H9 (cell line): ENCODE measurements around the gene DAZAP2. TPM values are rescaled to one million over a fixed set of nuclear protein-coding genes. Genes with fewer than 3 reads are reported as not detected.

Source experiments
- DNase-seq: peaks from one replicate; pipeline ENCODE4 v3.0.0-alpha.2; 2017
- H2AFZ ChIP-seq: one replicate; pipeline ENCODE4 v1.6.1; 2013; ENCODE audit warnings: mild to moderate bottlenecking, low read length, control low read depth, moderate library complexity
- H2AK5ac ChIP-seq: 2 replicates; pipeline ENCODE4 v1.6.1; 2013; ENCODE audit warnings: low read length, control low read depth, mixed read lengths; ENCODE audit not compliant: insufficient read length
- H2BK120ac ChIP-seq: one replicate; pipeline ENCODE4 v1.6.1; 2013; ENCODE audit warnings: low read depth, mild to moderate bottlenecking, low read length, control low read depth, inconsistent platforms; ENCODE audit not compliant: poor library complexity, severe bottlenecking
- H2BK12ac ChIP-seq: 2 replicates; pipeline ENCODE4 v1.6.1; 2013; ENCODE audit warnings: low read length, control low read depth, mixed read lengths, low read depth; ENCODE audit not compliant: insufficient read length
- H2BK15ac ChIP-seq: 2 replicates; pipeline ENCODE4 v1.6.1; 2013; ENCODE audit warnings: low read depth, low read length, control low read depth
- H2BK20ac ChIP-seq: one replicate; pipeline ENCODE4 v1.6.1; 2013; ENCODE audit warnings: low read depth, mild to moderate bottlenecking, low read length, control low read depth, inconsistent platforms; ENCODE audit not compliant: poor library complexity, severe bottlenecking
- H2BK5ac ChIP-seq: 2 replicates; pipeline ENCODE4 v1.6.1; 2013; ENCODE audit warnings: low read length, control low read depth, mixed read lengths; ENCODE audit not compliant: insufficient read length
- H3K14ac ChIP-seq: 2 replicates; pipeline ENCODE4 v1.6.1; 2013; ENCODE audit warnings: low read length, control low read depth; ENCODE audit not compliant: insufficient read depth
- H3K18ac ChIP-seq: 2 replicates; pipeline ENCODE4 v1.6.1; 2013; ENCODE audit warnings: low read depth, mild to moderate bottlenecking, mixed read lengths, low read length, control low read depth; ENCODE audit not compliant: insufficient read length
- H3K23ac ChIP-seq: 2 replicates; pipeline ENCODE4 v1.6.1; 2013; ENCODE audit warnings: low read length, control low read depth, mixed read lengths, low read depth; ENCODE audit not compliant: insufficient read length
- H3K23me2 ChIP-seq: 2 replicates; pipeline ENCODE4 v1.6.1; 2013; ENCODE audit warnings: low read depth, mild to moderate bottlenecking, mixed read lengths, low read length, control low read depth; ENCODE audit not compliant: insufficient read length, poor library complexity, severe bottlenecking
- H3K27ac ChIP-seq: 2 replicates; pipeline ENCODE4 v1.5.1; 2013; ENCODE audit warnings: low read length, control low read depth, mixed read lengths, low read depth; ENCODE audit not compliant: insufficient read length
- H3K27me3 ChIP-seq: 2 replicates; pipeline ENCODE4 v1.6.1; 2013; ENCODE audit warnings: low read length, control low read depth, inconsistent platforms; ENCODE audit not compliant: insufficient read depth
- H3K4ac ChIP-seq: 2 replicates; pipeline ENCODE4 v1.6.1; 2013; ENCODE audit warnings: low read depth, mild to moderate bottlenecking, control low read depth, inconsistent platforms, low read length, moderate library complexity
- H3K4me1 ChIP-seq: 2 replicates; pipeline ENCODE4 v1.6.1; 2013; ENCODE audit warnings: low read length, control low read depth, inconsistent platforms; ENCODE audit not compliant: insufficient read depth
- H3K4me2 ChIP-seq: 2 replicates; pipeline ENCODE4 v1.6.1; 2013; ENCODE audit warnings: low read length, control low read depth, mixed read lengths; ENCODE audit not compliant: insufficient read length, insufficient read depth
- H3K56ac ChIP-seq: 2 replicates; pipeline ENCODE4 v1.6.1; 2013; ENCODE audit warnings: low read depth, mild to moderate bottlenecking, mixed read lengths, low read length, control low read depth; ENCODE audit not compliant: insufficient read length
- H3K79me1 ChIP-seq: 2 replicates; pipeline ENCODE4 v1.6.1; 2013; ENCODE audit warnings: low read depth, mild to moderate bottlenecking, moderate library complexity, low read length, control low read depth, inconsistent platforms; ENCODE audit not compliant: insufficient read depth, poor library complexity, severe bottlenecking
- H3K79me2 ChIP-seq: 2 replicates; pipeline ENCODE4 v1.6.1; 2013; ENCODE audit warnings: low read length, control low read depth, inconsistent platforms; ENCODE audit not compliant: insufficient read depth
- H3K9ac ChIP-seq: 2 replicates; pipeline ENCODE4 v1.6.1; 2013; ENCODE audit warnings: low read length, control low read depth, mixed read lengths; ENCODE audit not compliant: insufficient read length; ENCODE audit errors: extremely low read depth
- H3K9me3 ChIP-seq: one replicate; pipeline ENCODE4 v1.6.1; 2013; ENCODE audit warnings: low read depth, low read length, inconsistent platforms; ENCODE audit not compliant: control insufficient read depth
- H3T11ph ChIP-seq: one replicate; pipeline ENCODE4 v1.6.1; 2013; ENCODE audit warnings: mild to moderate bottlenecking, low read length, control low read depth, inconsistent platforms
- H4K20me1 ChIP-seq: one replicate; pipeline ENCODE4 v1.6.1; 2013; ENCODE audit not compliant: control insufficient read depth, insufficient read length, insufficient read depth
- H4K5ac ChIP-seq: 2 replicates; pipeline ENCODE4 v1.6.1; 2013; ENCODE audit warnings: low read depth, mild to moderate bottlenecking, mixed read lengths, low read length, control low read depth; ENCODE audit not compliant: insufficient read length
- H4K8ac ChIP-seq: replicated peaks from 2 replicates; pipeline ENCODE4 v1.6.1; 2013; ENCODE audit warnings: low read length, control low read depth, mixed read lengths, low read depth; ENCODE audit not compliant: insufficient read length
- H4K91ac ChIP-seq: 2 replicates; pipeline ENCODE4 v1.6.1; 2013; ENCODE audit warnings: low read depth, mild to moderate bottlenecking, moderate library complexity, mixed read lengths, low read length, control low read depth; ENCODE audit not compliant: insufficient read length
- H3K27ac Mint-ChIP-seq, 3 experiments: 2 replicates in 2 of 3; 3 replicates in 1 of 3; pipeline ENCODE4 v1.8.0; 2020 to 2021; ENCODE audit warnings: mixed read lengths in 3 of 3, mild to moderate bottlenecking in 1 of 3, moderate library complexity in 1 of 3
- H3K27me3 Mint-ChIP-seq: 2 replicates; pipeline ENCODE4 v1.8.0; 2021; ENCODE audit warnings: low read depth, mild to moderate bottlenecking, moderate library complexity, mixed read lengths
- H3K36me3 Mint-ChIP-seq, 3 experiments: 2 replicates in 2 of 3; 3 replicates in 1 of 3; pipeline ENCODE4 v1.8.0; 2020 to 2021; ENCODE audit warnings: low read depth in 3 of 3, mixed read lengths in 3 of 3; ENCODE audit not compliant: insufficient read depth in 1 of 3
- H3K4me1 Mint-ChIP-seq, 2 experiments: 2 replicates each; pipeline ENCODE4 v1.8.0; 2020; ENCODE audit warnings: mixed read lengths in 2 of 2
- H3K4me3 Mint-ChIP-seq, 2 experiments: 2 replicates in 1 of 2; 3 replicates in 1 of 2; pipeline ENCODE4 v1.8.0; 2020 to 2021; ENCODE audit warnings: mild to moderate bottlenecking in 2 of 2, mixed read lengths in 2 of 2, moderate library complexity in 1 of 2
- H3K9me3 Mint-ChIP-seq, 2 experiments: 2 replicates in 1 of 2; 3 replicates in 1 of 2; pipeline ENCODE4 v1.8.0; 2020; ENCODE audit warnings: mild to moderate bottlenecking in 2 of 2, mixed read lengths in 2 of 2, moderate library complexity in 1 of 2
- WGBS: extraction: QIAGEN DNeasy Blood & Tissue Kit; methylation state at CpG from one replicate; pipeline ENCODE4 v1.1.7; 2013; ENCODE audit warnings: missing lambda C conversion rate, low lambda C conversion rate, mixed read lengths; ENCODE audit not compliant: insufficient read length; ENCODE audit errors: extremely low coverage; 5-methylcytosine and 5-hydroxymethylcytosine counted together
- total RNA-seq: library from RNA; stranded (reverse); gene quantifications from 2 replicates; pipeline ENCODE4 v1.2.1, GENCODE V29; 2021
- TF ChIP-seq, protein P1 (sequence below): fragments of 200-600 bp; sonication (generic); conservative IDR thresholded peaks from 3 replicates; pipeline ENCODE4 v1.8.0; 2021; ENCODE audit warnings: antibody characterized with exemption, mild to moderate bottlenecking

DAZAP2 gene
- total RNA-seq, 1 experiment from 2014 or later: 23.6 TPM

DNA sequence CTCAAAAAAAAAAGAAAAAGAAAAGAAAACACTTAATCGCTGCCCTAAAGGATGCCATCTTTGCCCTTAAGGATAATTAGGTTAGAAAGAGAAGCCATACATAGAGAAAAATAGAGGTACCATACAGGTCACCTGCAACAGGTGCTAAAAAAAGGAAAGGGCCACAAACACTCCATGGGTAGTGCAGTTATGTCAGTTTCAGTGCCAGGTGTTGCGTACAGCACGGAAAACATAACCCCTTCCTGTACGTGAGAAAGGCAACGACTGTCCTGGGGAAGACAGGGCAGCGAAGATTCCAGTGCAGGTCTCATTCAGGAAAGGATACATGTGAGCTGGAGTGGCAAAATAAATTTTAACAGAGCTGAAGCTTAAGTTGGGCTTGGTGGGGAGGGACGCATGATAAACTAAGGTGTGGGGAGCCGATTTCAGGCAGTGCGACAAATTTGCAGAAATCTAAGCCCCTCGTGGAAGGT is 553 bp upstream of the DAZAP2 start:
- Histone ChIP-seq H4K91ac (no peak overlapping the region), H3K27ac (peak overlapping the region; percentile 55), H3K14ac (peak overlapping the region; percentile 9), H4K20me1 (no peaks in the 10 kb centered on the region), H2BK15ac (no peak overlapping the region), H3K79me1 (no peaks in the 10 kb centered on the region), H3K18ac (no peak overlapping the region), H2AFZ (peak overlapping the region; percentile 6), H3K9me3 (no peaks in the 10 kb centered on the region), H3K4me1 (peaks cover 2% of the 10 kb centered on the region; the same call in 1 of the 2 replicates), H2AK5ac (no peak overlapping the region), H3K56ac (no peak overlapping the region), H4K5ac (no peak overlapping the region), H4K8ac (no peak overlapping the region), H3K4ac (no peak overlapping the region), H3K4me2 (peak overlapping the region; percentile 78), H3K27me3 (no peaks in the 10 kb centered on the region), H3K79me2 (peaks cover 2% of the 10 kb centered on the region; the same call in 1 of the 2 replicates), H3T11ph (no peak overlapping the region), H2BK20ac (no peak overlapping the region), H3K23ac (no peak overlapping the region), H3K23me2 (peaks cover 4% of the 10 kb centered on the region), H2BK5ac (no peak overlapping the region), H3K9ac (peak overlapping the region; percentile 79), H2BK12ac (no peak overlapping the region), H2BK120ac (no peak overlapping the region)
- H3K27me3 Mint-ChIP-seq: no peaks in the 10 kb centered on the region
- TF ChIP-seq, protein P1, sequence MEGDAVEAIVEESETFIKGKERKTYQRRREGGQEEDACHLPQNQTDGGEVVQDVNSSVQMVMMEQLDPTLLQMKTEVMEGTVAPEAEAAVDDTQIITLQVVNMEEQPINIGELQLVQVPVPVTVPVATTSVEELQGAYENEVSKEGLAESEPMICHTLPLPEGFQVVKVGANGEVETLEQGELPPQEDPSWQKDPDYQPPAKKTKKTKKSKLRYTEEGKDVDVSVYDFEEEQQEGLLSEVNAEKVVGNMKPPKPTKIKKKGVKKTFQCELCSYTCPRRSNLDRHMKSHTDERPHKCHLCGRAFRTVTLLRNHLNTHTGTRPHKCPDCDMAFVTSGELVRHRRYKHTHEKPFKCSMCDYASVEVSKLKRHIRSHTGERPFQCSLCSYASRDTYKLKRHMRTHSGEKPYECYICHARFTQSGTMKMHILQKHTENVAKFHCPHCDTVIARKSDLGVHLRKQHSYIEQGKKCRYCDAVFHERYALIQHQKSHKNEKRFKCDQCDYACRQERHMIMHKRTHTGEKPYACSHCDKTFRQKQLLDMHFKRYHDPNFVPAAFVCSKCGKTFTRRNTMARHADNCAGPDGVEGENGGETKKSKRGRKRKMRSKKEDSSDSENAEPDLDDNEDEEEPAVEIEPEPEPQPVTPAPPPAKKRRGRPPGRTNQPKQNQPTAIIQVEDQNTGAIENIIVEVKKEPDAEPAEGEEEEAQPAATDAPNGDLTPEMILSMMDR: no peak
- no peaks in the 10 kb centered on the region for H3K9me3 Mint-ChIP-seq
- no peak for DNase-seq
- H3K36me3 Mint-ChIP-seq: peaks cover 26 to 34% (median 26%) of the 10 kb centered on the region in 3 experiments
- H3K4me3 Mint-ChIP-seq: peak overlapping the region; percentile 94 to 98
- peak overlapping the region; percentile 99 to 100 (median 100) for H3K27ac Mint-ChIP-seq
- H3K4me1 Mint-ChIP-seq: peaks cover 11 to 14% of the 10 kb centered on the region in 2 experiments
- no CpG with 5 or more reads among the region's 10 CpGs for WGBS
